Right forelimb (tissue), 1 donor: Measurements from ENCODE around the gene RNF224.

Source experiments
- DNase-seq: peaks from one replicate; pipeline ENCODE4 v3.0.0-alpha.2; 2018

Gene RNF224

DNA sequence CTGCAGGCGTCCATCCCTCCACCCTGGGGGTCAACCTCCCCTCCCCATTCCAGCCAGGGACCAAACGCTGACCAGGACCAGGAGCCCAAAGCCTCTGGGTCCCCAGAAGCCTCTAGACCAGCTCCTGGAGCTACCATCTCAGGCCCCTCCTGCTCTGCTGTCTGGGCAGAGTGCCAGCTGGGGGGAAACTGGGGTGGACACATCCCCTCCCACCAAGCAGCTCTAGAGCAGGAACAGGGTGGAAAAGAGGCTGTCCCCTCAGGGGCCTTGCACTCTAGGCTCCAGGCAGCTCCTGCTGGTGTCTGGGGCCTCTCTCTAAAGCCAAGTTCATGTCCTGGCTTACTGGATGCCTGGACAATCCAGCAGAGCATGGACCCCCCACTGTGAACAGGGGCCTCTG, 34.4 kb upstream of the RNF224 start:
- no peak for DNase-seq

DNA sequence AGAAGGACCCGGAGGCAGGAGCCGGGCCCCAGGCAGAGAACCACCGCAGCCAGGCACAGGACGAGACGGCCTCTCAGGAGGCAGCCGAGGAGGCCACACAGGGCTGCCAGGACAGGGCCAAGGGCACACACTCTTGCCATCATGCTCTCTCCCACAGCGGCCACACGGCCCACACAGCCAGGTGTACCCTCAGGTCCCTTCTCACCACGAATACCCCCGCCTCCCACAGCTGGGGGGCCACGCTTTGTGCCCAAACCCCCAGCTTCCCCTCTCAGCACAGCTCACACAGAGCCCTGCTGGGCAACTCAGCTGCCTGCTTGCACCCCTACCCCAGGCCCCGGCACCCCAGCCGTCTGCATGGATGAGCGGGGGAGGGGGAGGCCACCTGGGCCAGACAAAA, 33.5 kb upstream of the RNF224 start:
- no peak for DNase-seq

DNA sequence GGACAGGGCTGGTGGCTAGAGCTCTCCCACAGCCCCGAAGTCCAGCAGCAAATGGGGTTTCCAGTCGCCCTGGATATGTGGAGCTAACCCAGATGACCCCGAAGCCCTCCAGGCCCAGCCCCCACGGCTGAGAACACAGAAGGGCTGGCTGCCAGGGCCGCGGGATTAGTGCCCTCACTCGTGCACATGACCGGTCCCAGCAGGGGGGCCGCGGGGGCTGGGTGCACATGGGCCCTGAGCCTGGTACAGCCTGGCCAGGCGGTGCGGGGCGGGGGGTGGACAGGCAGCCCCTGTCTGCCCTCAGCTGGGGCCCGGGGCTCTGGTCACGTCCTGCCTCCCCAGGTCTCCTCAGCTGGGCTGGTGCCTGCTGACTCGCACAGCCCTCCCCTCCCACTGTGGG, 32.9 kb upstream of the RNF224 start:
- no peak for DNase-seq

DNA sequence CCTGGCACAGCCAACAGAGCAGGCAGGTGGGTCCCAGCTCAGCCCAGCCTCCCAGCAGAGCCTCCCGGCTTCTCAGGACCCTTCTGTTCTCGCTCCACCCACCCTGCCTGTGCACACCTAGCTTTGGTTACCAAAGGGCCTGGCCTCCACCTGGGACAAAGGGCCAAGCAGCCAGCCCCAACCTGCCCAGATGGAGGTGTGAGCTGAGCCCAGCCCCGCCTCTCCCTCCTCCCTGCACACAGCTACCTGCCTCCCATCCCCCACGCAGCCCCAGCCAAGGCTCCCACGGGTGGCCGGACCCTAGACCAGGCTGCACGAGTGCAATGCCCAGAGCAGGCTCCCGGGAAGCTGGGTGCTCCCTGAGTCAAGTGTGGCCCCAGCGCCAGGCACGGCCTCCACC, 32.4 kb upstream of the RNF224 start:
- no peak for DNase-seq

DNA sequence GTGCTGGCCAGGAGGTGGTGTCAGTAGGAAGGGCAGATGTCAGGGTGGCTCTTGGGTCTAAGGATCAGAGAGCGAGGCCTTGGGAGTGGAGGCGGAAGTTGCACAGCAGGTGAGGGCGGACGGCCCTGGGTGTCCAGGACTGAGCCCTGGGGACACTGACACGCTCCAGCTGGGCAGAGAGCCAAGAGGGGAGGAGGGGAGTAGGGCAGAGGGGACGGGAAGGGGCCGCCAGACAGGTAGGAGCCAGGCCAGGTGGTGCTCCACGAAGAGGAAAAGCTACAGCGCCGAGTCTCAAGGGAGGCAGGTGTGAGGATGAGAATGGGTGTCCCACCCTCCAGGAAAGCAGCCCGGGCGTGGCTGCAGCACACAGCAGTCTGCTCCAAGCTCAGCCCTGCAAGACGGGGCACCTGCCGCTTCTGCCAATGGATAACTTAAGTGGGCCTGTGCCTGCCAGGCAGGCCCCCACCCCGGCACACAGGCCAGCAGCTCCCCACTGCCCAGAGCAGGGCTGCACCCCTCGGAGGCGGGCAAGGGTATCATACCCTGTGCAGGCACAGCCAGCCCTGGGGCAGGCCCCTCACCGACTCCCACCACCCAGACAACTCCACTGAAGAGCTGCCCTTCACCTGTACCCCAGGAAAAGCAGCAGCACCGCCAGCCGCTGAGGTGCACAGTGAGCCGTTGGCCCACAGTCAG, 31.6 kb upstream of the RNF224 start:
- DNase-seq = no peak

DNA sequence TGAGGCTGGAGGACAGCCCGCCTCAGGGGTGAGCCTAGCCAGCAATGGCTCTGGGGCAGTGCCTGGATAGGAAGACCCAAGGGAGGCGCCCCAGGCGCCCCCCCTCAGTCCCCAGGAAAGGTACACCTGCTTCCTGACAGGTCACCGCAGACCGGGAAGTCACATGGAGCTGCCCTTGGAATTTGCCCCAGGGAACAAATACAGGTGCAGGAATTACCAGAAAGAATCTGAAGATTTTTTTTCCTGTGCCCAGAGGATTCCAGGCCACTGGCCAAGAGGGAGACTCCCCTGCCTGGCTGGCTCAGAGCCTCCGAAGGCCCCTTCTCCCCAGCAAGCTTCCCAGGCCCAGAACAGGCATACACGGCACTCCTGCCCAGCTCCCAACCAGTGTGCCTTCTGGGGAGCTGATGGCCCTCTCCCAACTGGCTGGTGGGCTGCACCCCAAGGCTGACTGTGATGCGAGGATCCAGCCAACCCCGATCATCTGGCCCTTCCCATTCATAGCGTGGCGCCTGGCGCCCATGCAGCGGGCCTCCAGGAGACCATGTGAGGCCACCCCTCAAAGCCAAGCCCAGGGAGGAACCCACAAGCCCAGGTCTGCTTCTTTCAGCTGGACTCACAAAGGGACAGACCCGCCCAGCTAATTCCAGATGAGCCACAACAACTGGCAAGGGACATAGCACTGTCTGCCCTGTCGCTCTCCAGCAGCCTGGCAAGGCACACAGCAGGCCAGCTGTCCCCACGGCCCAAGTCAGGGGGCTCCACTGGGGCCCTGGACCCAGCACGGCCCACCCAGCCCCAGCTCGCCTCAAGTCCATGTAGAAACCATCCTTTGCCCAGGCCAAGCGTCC, 29.0 kb upstream of the RNF224 start:
- no peak for DNase-seq

DNA sequence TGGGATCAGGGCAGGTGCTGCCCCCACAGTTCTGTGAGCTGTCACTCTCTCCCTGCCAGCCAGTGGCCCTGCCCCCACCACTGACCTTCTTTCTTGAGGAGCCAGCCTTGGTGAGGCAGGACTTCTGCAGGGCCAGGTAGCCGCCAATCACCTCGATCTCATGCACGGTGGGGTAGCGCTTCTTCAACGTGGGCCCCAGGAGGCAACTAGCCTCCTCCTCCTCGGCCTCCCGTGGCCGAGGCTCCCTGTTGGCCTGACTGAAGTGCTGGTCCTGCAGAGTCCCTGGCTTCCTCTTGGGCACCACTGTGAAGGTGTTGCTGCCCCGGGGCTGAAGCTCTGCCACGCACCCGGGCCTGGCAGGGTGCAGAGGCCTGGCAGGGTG, 28.4 kb upstream of the RNF224 start:
- no peak for DNase-seq

DNA sequence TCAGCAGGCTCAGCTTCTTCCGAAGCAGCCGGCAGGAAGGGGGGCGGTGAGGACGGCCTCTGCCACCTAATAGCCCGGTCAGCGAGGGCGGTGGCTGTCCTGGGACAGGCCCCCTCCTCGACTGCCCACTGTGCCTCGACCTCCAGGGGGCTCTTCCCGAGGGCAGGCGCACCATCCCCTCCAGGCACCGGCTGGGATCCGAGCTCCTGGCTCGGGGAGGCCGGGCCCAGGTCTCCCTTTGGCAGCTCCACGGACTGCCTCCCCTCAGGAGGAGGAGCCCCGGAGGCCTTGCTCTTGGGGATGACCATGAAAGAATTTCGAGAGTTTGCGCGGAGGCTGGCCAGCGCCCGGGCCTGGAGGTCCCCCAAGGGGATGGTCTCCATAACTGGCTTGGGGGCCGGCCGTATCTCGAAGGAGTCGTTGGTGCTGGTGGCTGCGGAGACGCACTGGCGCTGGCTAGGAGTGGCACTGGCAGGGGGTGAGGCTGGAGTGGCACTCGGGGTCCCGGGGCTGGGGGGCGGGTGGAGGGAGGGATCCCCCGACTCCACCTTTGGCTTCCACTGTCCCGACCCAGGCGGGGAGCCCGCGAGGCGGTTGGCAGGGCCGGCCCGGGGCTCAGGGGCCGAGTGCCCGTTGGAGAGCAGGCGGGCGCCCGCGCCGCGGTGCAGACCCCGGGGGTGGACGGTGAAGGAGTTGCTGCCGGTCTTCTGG, 27.7 kb upstream of the RNF224 start:
- no peak for DNase-seq

DNA sequence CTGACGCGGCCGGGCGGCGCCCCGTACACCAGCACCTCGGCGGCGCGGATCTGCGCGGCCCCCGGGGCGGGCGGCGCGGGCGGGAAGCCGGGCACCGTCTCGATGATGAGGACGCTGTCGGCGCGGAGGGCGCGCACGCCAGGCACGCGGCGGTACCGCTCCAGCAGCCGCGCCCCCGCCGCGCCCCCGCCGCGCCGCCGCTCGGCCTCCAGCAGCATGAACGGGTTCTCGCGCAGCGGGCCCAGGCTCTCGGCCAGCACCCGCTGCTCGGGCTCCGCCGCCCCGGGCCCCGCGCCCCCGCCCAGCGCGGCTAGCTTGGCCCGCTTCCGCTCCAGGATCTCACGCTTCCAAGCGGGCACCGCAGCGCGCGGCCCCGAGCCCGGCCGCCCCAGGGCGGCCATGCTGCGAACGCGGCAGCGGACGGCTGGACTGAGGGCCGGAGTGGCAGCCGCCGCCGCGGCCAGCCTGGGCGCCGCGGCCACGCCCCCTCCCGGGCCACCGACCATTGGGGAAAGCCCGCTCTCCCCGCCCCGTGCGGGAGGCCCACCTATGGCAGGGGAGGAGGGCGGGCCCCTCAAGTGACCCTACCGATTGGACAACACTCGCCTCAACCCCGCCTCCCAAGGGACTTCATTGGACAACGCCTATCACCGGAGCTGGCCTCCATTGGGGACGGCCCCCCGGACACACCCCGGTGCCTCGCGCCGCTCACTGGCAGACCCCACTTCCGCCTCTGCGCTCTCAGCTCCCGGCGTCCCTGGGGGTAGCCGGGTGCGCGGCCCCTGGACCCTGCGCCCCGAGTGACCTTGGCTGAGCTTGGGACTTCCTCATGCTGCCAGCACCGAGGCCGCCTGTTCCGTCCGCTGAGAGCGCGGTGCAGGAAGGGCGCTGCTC, 26.7 kb upstream of the RNF224 start, which contains the start of gene TPRN:
TSS of gene TPRN (minus strand) at position 431 of the 894 bp plus-strand sequence. CDS start at position 401, 30 bp downstream.
- DNase-seq = peak; percentile 97

DNA sequence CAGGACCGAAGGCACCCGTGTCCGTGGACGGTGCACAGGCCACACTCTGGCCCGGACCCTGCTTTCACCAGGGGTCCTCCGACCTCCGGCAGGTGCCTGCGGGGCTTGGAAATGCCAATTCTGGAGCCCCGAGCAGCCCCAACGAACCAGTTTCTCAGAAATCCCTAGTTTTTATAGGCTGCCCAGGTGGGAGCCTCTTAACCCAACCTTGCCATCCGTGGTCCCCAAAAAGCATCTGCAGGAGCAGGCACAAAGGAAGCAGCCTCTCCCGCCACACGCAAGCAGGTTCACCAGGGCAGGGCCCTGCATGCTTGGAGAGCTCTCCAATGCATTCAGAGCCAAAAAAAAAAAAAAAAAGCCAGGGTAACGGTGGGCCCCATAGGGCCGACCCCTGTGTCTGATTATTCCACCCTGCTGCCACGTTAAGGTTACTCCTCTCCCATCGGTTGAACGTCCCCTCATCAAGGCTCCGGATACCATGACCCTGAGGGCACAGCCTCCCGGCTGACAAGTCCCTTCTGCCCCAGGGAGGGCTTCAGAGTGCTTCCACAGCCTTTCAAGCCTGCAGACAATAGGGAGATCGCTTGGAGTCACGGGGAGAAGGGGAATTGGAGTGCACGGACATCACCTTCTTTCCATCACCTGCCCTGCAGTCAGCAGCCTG, 26.0 kb upstream of the RNF224 start:
- no peak for DNase-seq

DNA sequence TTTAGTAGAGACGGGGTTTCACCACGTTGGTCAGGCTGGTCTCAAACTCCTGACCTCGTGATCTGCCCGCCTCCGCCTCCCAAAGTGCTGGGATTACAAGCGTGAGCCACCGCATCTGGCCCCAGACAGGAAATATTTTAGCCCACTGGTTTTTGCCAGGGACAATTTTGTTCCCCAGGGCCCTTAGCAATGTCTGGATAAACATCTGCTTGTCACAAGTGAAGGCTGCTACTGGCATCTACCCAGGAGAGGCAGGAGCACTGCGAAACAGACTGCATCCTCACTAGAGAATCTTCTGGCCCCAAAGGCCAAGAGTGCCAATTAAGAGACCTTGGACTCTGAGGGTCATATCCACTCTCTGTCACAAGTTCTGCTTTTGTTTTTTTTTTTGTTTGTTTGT, 24.3 kb upstream of the RNF224 start:
- DNase-seq = no peak

DNA sequence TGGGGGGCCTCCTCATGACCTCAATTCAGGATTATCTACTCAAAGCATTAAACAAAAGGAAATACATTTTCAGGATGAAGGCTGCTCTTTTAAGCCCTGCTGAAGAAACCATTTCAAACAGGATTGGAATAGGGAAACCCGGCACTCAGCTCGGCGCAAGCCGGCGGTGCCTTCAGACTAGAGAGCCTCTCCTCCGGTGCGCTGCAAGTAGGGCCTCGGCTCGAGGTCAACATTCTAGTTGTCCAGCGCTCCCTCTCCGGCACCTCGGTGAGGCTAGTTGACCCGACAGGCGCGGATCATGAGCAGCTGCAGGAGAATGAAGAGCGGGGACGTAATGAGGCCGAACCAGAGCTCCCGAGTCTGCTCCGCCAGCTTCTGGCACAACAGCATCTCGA, 22.6 kb upstream of the RNF224 start:
- DNase-seq = no peak

DNA sequence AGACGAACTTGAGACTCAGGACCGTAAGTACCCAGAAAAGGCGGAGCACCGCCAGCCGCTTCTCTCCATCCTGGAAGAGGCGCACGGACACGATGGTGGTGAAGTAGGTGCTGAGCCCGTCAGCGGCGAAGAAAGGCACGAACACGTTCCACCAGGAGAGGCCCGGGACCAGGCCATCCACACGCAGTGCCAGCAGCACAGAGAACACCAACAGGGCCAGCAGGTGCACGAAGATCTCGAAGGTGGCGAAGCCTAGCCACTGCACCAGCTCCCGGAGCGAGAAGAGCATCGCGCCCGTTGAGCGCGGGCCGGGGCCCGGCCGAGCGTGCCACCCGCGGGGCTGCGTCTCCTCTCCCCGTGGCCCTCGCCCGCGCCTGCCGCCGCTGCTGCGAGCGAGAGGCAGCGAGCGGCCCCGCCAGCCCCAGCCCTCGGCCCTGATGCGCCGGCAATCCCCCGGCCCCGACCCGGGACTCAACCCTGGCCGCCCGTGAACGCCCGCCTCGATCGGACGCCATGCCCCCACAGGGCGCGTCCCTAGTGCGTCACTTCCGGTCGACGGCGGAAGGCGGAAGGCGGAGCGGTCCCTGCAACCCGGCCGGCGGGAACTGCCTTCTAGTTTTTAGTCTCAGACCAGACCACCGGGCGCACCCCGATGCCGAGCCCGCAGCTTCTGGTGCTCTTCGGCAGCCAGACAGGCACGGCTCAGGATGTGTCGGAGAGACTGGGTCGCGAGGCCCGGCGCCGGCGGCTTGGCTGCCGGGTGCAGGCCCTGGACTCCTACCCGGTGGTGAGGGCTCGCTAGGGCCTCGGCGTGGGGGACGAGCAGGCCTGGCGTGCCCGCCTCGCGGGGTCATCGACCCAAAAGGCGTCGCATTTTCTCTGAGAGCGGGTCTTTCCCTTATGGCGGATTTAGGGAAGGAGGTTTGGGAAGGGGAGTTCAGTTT, 21.9 kb upstream of the RNF224 start, which contains the start of the genes NDOR1 and TMEM203:
TSS of gene NDOR1 (plus strand) at position 575 of the 944 bp plus-strand sequence. CDS start at position 653, 78 bp downstream.
TSS of gene TMEM203 (minus strand) at position 523 of the 944 bp plus-strand sequence. CDS start at position 289, 234 bp downstream.
- peak; percentile 96 for DNase-seq

DNA sequence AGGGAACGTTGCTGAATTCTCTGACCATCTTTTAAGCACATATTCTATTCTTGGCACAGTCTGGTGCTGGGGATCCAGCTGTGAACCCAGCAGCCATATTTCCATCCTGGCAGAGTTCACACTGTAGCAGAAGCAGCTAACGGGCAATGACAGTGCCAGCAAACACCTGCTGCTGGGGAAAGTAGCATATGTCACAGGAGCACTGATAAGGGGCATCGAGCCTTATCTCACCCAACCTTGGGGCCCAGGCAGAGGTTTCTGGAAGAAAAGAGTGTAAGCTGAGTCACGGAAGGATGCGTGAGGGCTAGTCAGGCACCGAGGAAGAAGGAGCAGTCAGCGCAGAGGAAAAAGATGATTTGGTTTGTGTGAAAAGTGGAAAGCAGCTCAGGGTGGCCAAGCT, 20.7 kb upstream of the RNF224 start:
- no peak for DNase-seq

DNA sequence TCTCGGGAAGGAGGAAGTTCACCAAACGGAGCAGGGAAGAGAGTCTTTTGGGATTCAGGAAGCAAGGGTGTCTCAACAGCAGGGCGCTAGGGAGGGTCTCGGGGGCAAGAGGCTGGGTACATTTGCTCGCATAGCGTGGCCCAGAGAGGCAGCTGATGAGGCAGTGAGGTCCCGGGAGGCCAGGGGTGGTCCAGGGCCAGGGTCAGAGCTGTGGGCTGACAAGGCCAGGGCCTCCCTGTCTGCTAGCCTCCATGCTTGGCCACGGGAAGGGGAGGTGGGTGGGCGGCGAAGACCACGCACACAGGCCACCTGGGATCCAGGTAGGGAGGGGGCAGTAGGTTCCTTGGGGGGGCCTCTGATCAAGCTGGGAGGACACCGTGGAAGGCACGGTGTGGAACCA, 15.8 kb upstream of the RNF224 start:
- no peak for DNase-seq

DNA sequence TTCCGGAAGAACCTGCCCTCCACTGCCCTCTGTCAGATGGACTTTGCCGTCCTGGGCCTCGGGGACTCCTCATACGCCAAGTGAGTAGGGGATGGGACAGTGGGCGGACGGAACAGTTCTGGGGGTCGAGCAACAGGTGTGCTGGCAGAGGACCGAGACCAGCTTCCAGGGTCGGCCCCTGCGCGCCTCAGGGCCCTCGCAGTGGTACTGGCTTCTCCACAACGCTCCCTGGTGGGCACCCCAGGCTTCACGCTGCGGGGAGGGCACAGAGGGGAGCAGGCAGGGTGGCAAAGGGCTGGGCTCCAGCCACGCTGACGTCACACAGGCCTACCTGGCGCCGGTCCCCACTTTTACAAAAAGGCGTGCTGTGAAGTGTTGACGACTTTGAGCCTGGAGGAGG, 14.8 kb upstream of the RNF224 start:
- no peak for DNase-seq

DNA sequence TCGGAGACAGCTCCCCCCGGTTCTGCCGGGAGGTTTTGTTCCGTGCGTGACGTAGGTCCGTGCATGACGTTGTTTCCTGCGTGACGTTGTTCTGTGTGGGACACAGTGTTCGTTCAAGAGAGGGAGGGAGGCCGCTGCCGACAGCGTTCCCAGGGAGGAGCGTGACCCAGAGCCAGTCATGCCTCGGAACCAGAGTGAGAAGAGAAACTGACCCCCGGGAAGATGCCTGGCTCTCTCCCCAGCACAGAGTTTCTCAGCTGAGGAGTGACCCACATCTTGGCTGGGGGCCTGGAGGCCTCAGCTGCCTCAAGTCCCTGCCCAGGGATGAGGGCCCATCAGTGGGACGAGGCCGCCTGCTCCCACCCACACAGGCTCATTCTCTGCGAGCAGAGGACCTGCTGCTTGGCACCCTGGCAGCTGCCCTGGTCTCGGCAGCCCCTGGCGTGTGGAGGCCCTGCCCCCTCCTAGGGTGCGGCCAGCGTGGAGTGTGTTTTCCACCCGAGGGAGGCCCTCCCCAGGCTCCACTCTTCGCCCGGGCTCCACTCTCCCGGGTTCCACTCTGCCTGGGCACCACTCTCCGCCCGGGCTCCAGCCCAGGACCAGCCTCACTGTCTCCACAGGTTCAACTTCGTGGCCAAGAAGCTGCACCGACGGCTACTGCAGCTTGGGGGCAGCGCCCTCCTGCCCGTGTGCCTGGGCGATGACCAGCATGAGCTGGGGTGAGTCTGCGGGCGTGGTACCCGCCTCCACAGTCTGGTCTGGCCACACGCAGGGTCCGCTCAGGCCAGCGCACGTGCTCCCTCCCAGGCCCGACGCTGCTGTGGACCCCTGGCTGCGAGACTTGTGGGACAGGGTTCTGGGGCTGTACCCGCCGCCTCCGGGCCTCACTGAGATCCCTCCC, 13.9 kb upstream of the RNF224 start:
- no peak for DNase-seq

DNA sequence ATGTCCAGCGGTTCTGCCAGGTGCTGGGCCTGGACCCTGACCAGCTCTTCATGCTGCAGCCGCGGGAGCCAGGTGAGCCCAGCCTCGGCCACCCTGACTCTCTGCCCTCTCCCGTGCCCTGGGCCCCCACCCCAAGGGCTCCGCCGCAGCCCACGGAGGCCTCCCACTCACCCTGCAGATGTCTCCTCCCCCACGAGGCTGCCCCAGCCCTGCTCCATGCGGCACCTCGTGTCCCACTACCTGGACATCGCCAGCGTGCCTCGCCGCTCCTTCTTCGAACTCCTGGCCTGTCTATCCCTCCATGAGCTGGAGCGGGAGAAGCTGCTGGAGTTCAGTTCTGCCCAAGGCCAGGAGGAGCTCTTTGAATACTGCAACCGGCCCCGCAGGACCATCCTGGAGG, 12.7 kb upstream of the RNF224 start:
- DNase-seq = no peak

DNA sequence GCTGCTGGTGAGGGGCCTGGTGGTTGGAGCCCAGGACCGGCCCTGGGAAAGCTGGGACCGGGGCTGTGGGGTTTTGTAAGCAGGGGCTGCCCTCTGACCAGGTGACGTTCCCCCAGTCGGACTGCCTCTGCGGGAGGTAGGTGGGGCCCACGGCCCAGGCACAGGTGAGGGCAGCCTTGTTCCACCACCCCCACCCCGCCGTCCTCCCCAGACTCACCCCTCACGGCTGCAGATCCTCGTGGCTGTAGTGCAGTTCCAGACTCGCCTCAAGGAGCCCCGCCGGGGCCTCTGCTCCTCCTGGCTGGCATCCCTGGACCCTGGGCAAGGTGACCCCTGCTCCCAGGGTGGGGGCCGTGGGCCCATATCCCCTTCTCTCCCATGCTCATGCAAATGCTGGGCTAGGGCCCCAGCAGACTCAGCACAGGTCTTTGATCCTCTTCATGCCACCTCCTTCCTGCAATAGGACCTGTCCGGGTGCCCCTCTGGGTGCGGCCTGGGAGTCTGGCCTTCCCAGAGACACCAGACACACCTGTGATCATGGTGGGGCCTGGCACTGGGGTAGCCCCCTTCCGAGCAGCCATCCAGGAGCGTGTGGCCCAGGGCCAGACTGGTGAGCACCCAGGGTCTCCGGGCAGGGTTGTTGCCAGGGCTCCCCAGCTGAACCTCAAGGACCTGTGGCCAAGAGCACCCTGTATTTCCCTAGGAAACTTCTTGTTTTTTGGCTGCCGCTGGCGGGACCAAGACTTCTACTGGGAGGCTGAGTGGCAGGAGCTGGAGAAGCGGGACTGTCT, 11.9 kb upstream of the RNF224 start:
- no peak for DNase-seq
